H7 (cell line): ENCODE measurements around the gene SORCS2. TPM values are rescaled to one million over a fixed set of nuclear protein-coding genes. Genes with fewer than 3 reads are reported as not detected.

Experiments used
- DNase-seq: peaks from one replicate; pipeline ENCODE4 v3.0.0; 2012
- H3K27me3 ChIP-seq: 2 replicates; pipeline ENCODE4 v1.6.0; 2011; ENCODE audit warnings: mild to moderate bottlenecking, low read length; ENCODE audit not compliant: control insufficient read depth, insufficient read depth
- H3K36me3 ChIP-seq: replicated peaks from 2 replicates; pipeline ENCODE4 v1.5.1; 2011; ENCODE audit warnings: low read length; ENCODE audit not compliant: control insufficient read depth, insufficient read depth
- H3K4me3 ChIP-seq: 2 replicates; pipeline ENCODE4 v1.5.1; 2011; ENCODE audit warnings: low read depth, mild to moderate bottlenecking, control low read depth, low read length, moderate library complexity; ENCODE audit not compliant: insufficient read depth
- total RNA-seq: library from RNA; depleted of rRNA; stranded (reverse); fragments of >200 nt; shearing (Covaris generic); gene quantifications from 2 replicates; pipeline ENCODE4 v1.2.3, GENCODE V29; 2014

The SORCS2 gene
- total RNA-seq, 1 experiment from 2014 or later: 2.0 TPM

DNA sequence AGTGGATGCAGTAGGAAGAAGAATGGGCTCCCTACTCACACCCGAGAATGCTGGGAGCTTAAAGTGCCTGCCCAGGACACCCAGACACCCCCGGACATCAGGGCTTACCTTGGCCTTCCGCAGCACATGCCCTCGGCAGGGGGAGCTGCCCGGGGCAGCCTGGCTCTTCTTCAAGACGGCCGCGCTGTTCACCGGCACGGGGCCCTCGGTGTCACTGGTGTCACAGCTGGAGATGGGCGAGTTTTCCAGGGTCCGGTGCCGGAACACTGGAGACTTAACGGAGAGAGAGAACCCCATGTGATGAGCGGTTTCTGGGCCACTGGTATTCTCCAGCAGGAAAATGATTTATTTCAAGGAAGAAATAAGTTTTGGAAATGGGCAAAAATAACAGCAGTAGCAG, 576.4 kb downstream of the SORCS2 start:
- DNase-seq: peak; percentile 39
- peaks cover 1% of the 10 kb centered on the region for H3K36me3 ChIP-seq
- no peaks in the 10 kb centered on the region for H3K27me3 ChIP-seq
- no peak overlapping the region for H3K4me3 ChIP-seq

DNA sequence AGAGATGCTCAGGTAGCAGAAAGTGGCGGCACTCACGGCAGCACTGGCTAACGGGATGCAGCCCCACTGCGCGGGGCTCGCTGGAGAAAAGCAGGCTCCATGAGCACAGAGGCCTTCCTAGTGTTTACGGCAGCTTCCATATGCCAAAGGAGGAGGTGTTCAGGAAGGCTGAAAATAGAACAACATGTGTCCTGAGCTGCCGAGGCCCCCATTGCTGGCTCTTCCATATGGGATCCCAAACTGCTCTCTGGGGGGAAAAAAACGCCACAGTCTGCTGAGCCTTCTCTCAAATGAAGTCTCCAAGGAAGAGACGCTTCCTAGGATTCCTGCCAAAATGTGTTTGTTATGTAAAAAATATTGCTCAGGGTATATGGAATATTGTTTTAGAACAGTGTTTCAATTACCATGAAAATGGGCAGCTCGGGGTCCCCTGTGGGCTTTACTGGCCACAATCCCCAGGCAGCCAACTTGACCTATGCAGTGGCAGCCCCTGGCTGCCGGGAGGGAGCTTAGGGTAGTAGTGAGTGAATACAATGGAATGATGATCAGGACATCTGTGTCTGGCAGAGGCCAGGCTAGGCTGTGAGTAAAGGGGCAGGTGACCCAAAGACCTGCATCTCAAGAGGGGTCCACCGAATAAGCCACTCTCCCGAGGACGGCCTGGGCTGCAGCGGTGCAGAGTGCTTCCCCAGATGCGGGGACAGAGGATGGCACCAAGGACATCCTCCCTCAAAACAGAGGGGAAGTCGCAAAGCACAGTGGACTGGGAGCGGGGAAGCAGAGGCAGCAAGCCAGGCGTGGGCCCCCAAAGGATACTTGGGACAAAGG, 577.3 kb downstream of the SORCS2 start:
- Histone ChIP-seq H3K36me3 (peaks cover 3% of the 10 kb centered on the region), H3K27me3 (no peaks in the 10 kb centered on the region), H3K4me3 (no peak overlapping the region)
- no peak for DNase-seq

DNA sequence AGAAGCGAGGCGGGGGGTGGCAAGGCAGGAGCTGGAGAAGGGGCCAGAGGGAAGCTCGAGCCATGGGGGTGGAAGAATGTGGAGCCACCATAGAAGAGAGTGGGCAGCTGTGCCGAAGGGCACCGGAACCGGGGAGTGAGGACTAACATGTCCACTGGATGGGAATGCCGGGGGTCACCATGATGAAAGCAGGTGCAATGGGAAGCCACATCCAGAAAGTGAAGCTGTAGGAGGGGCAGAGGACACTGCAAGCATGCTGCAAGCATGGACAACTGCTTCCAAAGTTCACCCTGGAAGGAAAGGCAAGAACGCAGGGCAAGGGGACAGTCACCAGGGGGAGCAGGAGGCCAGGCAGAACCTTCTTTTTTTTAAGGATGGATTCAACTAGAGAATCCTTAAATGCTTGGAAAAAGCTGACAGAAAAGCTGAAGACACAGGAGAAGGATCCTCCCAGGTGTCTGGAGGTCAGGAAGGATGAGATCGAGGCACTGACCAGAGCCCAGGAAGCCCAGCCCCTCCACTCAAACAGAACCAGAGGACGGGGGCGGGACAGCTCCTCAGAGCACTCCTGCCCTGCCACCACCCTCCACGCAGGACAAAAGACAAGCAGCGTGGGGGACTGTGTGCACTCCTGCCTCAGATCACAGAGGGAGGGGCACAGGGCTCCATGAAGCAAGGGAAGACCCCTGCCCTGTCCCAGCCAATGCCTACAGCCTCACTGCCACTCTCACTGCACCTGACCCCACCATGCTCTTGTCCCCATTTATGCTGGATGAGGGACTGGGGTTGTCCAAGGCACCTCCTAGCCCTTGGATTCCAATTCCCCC, 578.1 kb downstream of the SORCS2 start:
- H3K36me3 ChIP-seq: peaks cover 3% of the 10 kb centered on the region

DNA sequence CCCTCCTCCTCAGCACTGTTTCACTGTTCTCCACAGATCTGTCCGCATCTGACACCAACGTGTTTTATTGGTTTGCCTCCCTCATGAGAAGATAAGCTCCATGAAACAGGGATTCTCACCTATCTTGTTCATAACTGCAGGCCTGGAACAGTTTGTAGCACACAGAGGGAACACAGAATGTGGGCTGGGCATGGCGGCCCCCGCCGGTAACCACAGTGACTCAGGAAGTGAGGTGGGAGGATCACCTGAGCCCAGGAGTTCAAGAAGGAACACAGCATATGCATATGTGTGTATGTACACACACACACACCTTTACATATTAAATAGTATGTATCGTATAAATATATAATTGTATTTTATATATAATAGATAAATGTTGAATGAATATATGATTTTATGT, 578.7 kb downstream of the SORCS2 start:
- no peak for DNase-seq
- Histone ChIP-seq H3K27me3 (no peaks in the 10 kb centered on the region), H3K4me3 (no peak overlapping the region), H3K36me3 (peaks cover 3% of the 10 kb centered on the region)

More for the DNA sequence above, 578.1 kb downstream of the SORCS2 start:
- no peak overlapping the region for H3K4me3 ChIP-seq
- no peaks in the 10 kb centered on the region for H3K27me3 ChIP-seq
- DNase-seq: peak; percentile 86

DNA sequence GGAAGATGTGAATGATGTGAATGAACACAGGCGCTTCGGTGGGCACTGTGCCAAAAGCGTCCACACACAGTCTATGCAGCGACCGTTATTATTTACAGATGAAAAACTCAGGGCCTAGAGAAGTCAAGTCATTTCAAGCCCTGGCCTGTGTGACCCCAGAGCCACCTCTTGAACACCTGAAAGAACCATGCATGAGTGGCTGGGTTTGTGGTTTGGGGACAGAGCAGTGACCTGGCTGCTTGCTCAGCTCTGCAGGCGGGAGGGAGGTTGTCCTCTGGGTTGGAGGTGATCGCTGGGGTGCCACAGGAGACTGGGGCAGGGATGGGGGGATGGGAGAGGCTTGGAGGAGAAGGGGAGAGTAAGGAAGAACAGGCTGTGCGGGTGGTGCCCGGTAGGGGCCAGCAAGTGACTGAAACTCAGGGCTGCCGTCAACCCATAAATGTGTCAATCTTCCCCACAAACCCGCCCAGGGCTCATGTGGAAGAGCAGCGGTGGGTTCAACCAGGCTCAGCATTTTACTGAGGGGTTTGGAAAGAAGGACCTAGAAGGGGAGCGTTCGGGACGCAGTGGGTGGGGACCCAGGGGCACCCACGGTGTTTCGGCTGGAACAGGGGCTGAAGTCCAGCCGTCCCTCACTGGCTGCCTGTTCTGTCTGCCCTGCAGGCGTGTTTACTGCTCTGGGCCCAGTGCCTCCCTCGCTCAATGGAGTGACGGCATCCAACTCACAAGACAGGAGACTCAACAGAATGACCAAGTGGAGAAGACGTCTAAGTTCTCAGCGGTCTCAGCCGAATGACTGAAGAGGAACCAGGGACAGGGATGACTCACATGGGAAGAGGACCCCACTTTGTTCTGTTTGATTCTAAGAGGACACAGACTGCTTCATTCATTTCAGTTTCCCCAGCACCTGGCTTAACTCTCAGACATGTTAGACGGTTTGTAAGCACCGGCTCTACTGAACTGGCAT, 579.5 kb downstream of the SORCS2 start:
- DNase-seq: peak; percentile 56
- Histone ChIP-seq H3K27me3 (no peaks in the 10 kb centered on the region), H3K36me3 (peaks cover 3% of the 10 kb centered on the region)

DNA sequence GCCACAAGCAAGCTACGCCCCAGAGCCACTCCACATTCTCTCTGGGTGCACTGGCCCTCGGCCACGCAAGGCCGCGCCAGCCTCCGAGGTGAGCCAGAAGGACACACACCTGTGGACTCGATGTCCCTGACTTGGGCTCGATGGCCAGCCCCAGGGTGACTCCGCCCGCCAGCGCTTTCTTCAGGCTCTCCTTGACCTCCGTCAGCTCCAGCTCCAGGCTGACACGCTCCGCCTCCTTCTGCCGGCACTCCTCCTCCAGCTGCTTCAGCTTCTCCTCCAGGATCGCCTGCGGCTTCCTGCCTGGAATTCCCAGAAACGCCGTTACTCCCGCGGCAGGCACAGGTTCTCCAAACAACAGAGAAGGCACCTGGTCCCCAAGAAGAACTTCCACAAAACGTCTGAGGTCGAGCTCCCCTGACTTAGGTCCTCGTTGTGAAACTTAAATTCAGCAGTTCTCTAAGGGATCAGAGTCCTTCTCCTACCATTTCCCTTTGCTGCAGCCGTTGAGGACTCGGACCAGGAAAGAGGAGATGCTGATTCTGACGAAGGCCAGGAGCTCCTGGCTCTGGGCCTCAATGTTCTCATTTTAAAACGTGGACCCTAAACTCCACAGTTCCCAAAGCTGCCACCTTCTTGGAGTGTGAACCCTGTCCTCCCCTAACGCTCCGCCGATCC, 580.5 kb downstream of the SORCS2 start:
- no peaks in the 10 kb centered on the region for H3K27me3 ChIP-seq
- peaks cover 3% of the 10 kb centered on the region for H3K36me3 ChIP-seq
- no peak overlapping the region for H3K4me3 ChIP-seq
- DNase-seq: peak; percentile 85

More for the DNA sequence above, 579.5 kb downstream of the SORCS2 start:
- no peak overlapping the region for H3K4me3 ChIP-seq

DNA sequence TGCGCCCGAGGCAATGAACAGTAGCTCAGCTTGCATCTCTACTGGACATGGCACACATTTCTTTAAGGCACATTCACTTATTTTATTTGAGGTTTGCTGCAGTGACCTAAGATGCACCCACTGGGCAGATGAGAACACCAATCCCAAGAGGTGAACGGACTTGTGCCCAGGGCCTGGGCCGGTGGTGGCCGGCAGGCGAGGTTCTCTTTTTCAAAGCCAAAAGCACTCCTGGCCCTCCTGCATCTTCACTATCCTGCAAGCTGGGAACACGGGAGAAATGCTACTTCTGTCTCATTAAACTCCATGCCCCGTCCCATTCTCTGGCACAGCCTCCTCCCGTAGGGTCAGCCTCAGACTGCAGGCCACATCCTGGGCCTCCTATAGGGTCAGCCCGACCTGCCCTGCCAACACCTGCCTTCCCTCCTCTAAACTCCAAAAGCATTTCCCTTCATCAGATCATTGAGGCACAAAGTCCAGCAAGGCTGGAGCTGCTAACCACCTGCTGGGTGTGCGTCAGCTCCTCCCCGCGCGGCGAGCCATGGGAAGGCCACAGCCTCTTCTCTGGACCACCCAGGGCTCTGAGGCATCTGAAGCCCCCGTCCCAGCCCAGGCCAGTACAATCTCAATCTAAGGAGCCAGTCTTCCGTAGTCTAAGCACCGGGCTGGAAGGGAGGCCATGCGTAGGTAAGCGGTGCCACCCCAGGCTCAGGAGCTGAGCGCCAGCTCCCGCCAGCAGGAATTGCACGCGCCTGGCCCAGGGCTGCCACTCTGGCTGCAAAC, 581.3 kb downstream of the SORCS2 start:
- Histone ChIP-seq H3K27me3 (no peaks in the 10 kb centered on the region), H3K36me3 (peaks cover 5% of the 10 kb centered on the region), H3K4me3 (no peak overlapping the region)
- peak; percentile 28 for DNase-seq

DNA sequence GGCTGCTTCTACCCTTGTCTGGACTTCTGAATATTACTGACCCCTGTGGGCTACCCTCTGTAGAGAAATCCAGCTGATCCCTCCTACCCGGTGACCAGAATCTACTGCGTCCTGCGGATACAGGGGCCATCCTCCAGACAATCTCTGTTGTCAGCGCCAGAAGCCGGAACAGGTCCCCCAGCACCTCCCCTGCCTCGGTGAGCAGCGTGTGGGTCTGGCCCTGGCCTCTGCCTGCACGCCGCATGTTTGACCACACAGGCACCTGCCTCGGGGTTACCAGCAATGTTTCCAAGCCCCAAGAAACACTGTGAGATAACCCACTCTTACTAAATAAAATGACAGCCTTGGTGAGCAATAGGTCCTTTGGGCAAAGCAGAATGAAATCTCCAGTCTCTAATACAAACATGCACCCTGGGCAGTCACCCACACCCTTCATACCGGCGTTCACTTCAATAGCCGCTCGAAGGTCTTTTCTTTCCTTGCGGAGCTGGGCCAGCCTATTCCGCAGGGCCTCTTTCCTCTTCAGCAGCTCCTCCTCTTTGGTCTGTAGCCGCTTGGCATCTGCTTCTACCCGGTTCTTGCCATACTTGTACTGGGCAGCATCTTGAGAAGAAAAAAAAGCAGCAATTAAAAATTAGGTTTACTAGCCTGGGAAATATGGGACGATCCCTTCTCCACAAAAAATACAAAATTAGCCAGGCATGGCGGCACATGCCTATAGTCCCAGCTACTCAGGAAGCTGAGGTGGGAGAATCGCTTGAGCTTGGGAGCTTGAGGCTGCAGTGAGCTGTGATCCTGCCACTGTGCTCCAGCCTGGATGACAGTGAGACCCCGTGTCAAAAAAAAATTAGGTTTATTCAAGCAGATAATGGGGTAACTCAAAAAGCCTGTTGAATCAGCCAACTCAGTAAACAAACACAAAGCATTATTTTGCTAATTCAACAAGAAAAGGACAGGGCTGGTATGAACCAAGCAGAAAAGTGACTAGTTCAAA, 582.3 kb downstream of the SORCS2 start:
- H3K27me3 ChIP-seq: no peaks in the 10 kb centered on the region
- peaks cover 5% of the 10 kb centered on the region for H3K36me3 ChIP-seq
- H3K4me3 ChIP-seq: no peak overlapping the region
- no peak for DNase-seq

DNA sequence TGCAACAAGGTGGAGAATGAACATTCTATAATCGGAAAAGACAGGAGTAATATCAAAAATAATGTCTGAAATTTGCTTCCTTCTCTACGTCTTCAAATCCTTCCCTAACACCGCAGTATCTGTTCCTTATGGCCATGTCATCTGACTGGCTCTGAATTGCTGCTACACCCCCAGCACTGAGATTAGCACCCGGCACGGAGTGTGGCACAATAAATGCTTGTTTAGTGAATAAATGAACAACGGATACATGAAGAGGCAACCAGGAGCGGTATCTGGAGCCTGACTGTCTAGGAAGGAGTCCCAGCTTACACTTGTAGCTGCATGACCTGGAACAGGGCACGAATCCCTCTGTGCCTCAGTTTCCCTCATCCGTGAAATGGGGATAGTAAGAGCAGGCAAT, 583.1 kb downstream of the SORCS2 start:
- Histone ChIP-seq H3K4me3 (no peak overlapping the region), H3K36me3 (peaks cover 5% of the 10 kb centered on the region), H3K27me3 (no peaks in the 10 kb centered on the region)
- DNase-seq: no peak

DNA sequence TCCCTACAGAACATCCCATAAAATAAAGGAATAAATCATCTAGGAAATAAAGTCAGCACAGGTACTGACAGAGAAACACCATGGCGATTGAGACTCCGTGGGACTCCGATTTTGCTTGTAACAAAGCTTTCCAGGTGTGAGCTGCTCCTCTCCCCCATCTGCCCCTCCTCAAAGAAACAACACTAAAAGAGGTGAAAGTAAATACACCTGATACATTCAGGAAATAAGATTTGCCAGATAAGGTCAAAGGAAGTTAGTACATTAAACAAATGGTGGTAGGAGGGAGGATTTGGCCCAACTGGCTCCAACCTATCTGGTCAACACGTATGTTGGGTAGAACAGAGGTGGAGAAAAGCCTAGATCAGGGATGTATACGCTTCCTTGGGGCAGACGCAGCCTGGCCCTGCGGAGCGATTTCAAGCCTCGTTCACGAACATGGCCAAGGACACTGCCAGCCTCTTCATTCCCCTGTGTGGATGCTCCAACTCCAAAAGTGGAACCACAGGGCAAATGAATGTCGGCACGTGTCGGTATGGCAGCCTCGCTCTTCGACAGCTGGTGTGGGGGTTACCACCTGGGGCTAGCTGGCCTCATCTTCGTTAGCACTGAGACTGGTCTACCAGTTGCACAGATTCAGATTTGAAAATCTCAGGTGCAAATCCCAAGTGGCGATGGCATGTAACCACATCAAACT, 584.8 kb downstream of the SORCS2 start:
- peaks cover 5% of the 10 kb centered on the region for H3K36me3 ChIP-seq

DNA sequence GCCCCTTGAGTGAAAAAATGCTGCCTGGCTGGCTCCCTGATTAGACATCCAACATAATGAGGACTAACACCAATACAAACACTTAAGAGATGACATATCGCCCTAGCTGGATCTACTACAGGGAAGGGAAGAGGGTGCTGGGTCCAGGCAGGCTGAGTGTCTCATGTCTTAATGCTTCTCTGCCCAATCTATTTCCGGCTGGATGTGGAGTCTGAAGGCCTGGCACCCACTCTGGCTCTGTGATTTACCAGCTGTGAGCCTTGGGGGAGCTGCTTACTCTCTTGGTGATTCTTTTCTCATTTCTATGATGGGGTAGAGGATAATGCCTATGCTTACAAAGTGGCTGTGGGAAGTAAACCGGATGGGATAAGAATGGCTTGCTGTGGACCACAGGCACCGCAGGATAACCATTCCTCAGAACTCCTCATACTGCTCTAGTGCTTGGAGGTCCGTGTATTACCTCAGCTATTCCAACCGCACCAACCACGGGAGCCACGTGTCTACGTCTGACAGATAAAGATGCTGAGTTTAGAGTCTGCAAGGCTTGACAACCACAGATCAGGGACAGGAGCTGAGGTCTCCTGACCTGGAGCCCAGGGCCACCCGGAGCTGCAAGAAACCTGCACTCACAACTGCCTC, 585.7 kb downstream of the SORCS2 start:
- DNase-seq: no peak
- Histone ChIP-seq H3K36me3 (peaks cover 3% of the 10 kb centered on the region), H3K4me3 (no peak overlapping the region)

More for the DNA sequence above, 584.8 kb downstream of the SORCS2 start:
- H3K27me3 ChIP-seq: no peaks in the 10 kb centered on the region
- no peak overlapping the region for H3K4me3 ChIP-seq
- DNase-seq: no peak

More for the DNA sequence above, 585.7 kb downstream of the SORCS2 start:
- H3K27me3 ChIP-seq: no peaks in the 10 kb centered on the region
